Activated CD4-positive, alpha-beta T cell treated with anti-CD3 and anti-CD28 coated beads for 4 hours (primary cell): Measurements from ENCODE around the gene LARGE2.

Source experiments
- DNase-seq, 2 donors: peaks; one replicate each; pipeline ENCODE4 v3.0.0-alpha.2; 2020

LARGE2 gene

DNA sequence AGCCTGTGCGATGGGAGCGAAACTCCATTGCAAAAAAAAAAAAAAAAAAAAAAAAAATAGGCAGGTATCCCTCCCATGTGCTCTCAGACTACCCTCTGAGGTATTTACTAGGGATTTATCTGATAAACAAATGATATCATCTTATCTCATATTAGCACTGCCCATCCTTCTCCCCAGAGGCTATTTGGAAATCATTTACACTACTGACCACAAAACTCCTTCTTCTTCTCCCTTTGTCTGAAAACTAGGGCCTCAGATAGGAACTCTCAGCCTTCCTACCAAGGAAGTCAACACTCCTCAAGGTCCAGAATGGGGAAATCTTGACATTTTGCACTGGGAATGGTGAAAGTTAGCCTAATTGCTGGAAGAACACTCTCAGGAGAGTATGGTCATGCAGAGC is 46.4 kb downstream of the LARGE2 start:
- no peak for DNase-seq

DNA sequence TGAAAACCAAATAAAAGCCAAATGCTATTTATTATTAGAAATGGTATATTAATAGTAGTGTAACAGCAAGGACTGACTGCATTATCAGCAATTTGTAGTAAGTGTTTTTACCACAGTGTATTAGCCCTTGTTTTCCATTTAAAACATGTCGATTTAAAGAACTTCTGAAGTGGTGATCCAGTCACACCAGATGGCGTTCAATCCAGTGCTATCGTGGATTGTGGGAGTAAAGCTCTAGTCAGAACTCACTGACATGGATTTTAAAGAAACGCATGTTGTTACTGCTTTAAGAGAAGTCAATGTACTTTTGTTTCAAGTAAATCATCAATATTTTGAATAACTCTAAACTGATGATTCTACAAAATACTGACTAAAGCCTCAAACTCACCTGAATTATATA is 51.1 kb downstream of the LARGE2 start:
- no peak for DNase-seq

DNA sequence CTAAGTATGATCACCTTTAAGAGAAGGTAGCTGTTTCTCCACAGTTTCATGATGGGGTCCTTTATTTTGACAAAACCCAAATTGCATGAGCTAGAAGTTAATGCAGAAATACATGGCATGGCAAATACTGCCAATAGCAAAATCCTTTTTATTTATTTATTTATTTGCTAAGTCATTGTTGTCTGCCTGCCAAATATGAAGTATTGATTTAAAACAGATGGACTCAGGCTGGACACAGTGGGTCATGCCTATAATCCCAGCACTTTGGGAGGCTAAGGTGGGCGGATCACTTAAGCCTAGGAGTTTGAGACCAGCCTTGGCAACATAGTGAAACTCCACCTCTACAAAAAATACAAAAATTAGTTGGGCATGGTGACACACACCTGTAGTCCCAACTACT is 52.4 kb downstream of the LARGE2 start:
- no peak for DNase-seq
